Activated CD8-positive, alpha-beta memory T cell treated with anti-CD3 and anti-CD28 coated beads, Interleukin-2, amount 50 U/mL, for 1 hour (primary cell): Measurements from ENCODE around the gene HUS1.

Experiments used
- DNase-seq: peaks from one replicate; pipeline ENCODE4 v3.0.0-alpha.2; 2020; ENCODE audit errors: extremely low read depth

Gene HUS1

GRCh38 chr7:47979832-47980181 is 392 bp upstream of the HUS1 start:
- DNase-seq, result no peak

- no peak for DNase-seq
These were observed 648 bp downstream of the HUS1 start for GRCh38 chr7:47978790-47979144.

GRCh38 chr7:47973739-47974138 is 5.7 kb downstream of the HUS1 start:
- DNase-seq, result no peak

GRCh38 chr7:47970761-47971160 is 8.7 kb downstream of the HUS1 start:
- DNase-seq, result no peak

- peak; percentile 7 for DNase-seq
These were observed 10.3 kb downstream of the HUS1 start for GRCh38 chr7:47968847-47969774.

GRCh38 chr7:47967708-47968107 is 11.7 kb downstream of the HUS1 start:
- DNase-seq, result no peak

GRCh38 chr7:47967123-47967522 is 12.3 kb downstream of the HUS1 start:
- DNase-seq, result no peak

GRCh38 chr7:47965456-47965855 is 14.0 kb downstream of the HUS1 start:
- no peak for DNase-seq

GRCh38 chr7:47962262-47962661 is 17.2 kb downstream of the HUS1 start:
- DNase-seq, result no peak

GRCh38 chr7:47957156-47957555 is 22.3 kb downstream of the HUS1 start:
- no peak for DNase-seq

- DNase-seq, result no peak
These were observed 23.2 kb downstream of the HUS1 start for GRCh38 chr7:47956220-47956619.

- DNase-seq, result no peak
These were observed 25.0 kb downstream of the HUS1 start for GRCh38 chr7:47954231-47954911.

- no peak for DNase-seq
These were observed 25.6 kb downstream of the HUS1 start for GRCh38 chr7:47953822-47954221.

GRCh38 chr7:47952224-47952623 is 27.2 kb downstream of the HUS1 start:
- DNase-seq, result no peak

GRCh38 chr7:47951374-47951773 is 28.0 kb downstream of the HUS1 start:
- DNase-seq, result no peak

GRCh38 chr7:47950714-47951113 is 28.7 kb downstream of the HUS1 start:
- no peak for DNase-seq

GRCh38 chr7:47949703-47950102 is 29.7 kb downstream of the HUS1 start:
- DNase-seq, result no peak

- no peak for DNase-seq
These were observed 31.1 kb downstream of the HUS1 start, which contains the start of gene PKD1L1 for GRCh38 chr7:47948141-47948790. Gene PKD1L1 (minus strand): TSS chr7:47948466. CDS start chr7:47948440, 26 bp downstream.

GRCh38 chr7:47947355-47947749 is 32.1 kb downstream of the HUS1 start:
- DNase-seq, result no peak

- no peak for DNase-seq
These were observed 32.6 kb downstream of the HUS1 start for GRCh38 chr7:47946581-47947354.

- DNase-seq, result peak; percentile 21
These were observed 34.0 kb downstream of the HUS1 start for GRCh38 chr7:47945261-47946015.
